ENCODE results near the gene VMA21.
A peak's percentile ranks its signal among the peaks of the same experiment; 100 is the strongest.

VMA21 gene

GRCh38 chrX:151396825-151397740, at the start of gene VMA21:
VMA21 (plus strand) TSS chrX:151397206; CDS start chrX:151397309, 103 bp downstream.
- peak within 1 kb of the TSS; percentile 94 for H3K27ac Mint-ChIP-seq
- no peaks in the 10 kb centered on the region for H3K27me3 Mint-ChIP-seq
- H3K4me3 Mint-ChIP-seq, result peak within 1 kb of the TSS; percentile 79
- H3K9me3 Mint-ChIP-seq, result no peaks in the 10 kb centered on the region
- intact Hi-C loops (cut with micrococcal nuclease), result loop anchor here (5.0 kb wide), 1 partner anchor 500 kb away; the partner anchor contains the start of gene CD99L2
- H3K36me3 Mint-ChIP-seq (ENCODE audit: low read depth), result peaks cover 6% of the 10 kb centered on the region
- H3K4me1 Mint-ChIP-seq (ENCODE audit: low read depth), result peaks cover 20% of the 10 kb centered on the region

DNA sequence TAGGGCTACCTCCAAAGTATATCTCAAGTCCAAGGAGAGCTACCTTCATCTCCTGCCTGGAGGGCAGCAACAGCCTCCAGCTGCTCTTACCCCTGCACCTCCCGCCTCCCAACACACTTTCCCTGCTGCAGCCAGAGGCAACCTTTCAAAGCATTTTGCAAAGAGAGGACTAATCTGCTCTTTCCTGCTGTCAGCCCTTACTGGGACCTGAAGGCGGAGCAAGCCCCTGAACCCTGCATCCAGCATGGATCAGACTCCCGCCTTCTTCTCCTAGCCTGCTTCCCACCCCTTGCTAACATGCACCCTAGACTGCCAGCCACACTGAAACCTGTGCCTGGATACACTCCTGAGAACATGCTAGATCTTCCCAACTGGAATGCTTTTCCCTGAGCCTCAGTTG, 37.7 kb upstream of the VMA21 start:
- Mint-ChIP-seq H3K27ac (no peak overlapping the region), H3K4me1 (ENCODE audit: low read depth) (no peaks in the 10 kb centered on the region), H3K4me3 (no peak overlapping the region), H3K27me3 (peaks cover 21% of the 10 kb centered on the region), H3K9me3 (no peaks in the 10 kb centered on the region), H3K36me3 (ENCODE audit: low read depth) (no peaks in the 10 kb centered on the region)
- intact Hi-C loops (cut with micrococcal nuclease), result no loop called here

- H3K36me3 Mint-ChIP-seq (ENCODE audit: low read depth), result no peaks in the 10 kb centered on the region
- no peaks in the 10 kb centered on the region for H3K4me1 Mint-ChIP-seq (ENCODE audit: low read depth)
- H3K9me3 Mint-ChIP-seq, result no peaks in the 10 kb centered on the region
- intact Hi-C loops (cut with micrococcal nuclease), result no loop called here
- peaks cover 19% of the 10 kb centered on the region for H3K27me3 Mint-ChIP-seq
- no peak overlapping the region for H3K27ac Mint-ChIP-seq
- H3K4me3 Mint-ChIP-seq, result peak overlapping the region; percentile 30
Measured at GRCh38 chrX:151359931-151360871, 36.8 kb upstream of the VMA21 start.

DNA sequence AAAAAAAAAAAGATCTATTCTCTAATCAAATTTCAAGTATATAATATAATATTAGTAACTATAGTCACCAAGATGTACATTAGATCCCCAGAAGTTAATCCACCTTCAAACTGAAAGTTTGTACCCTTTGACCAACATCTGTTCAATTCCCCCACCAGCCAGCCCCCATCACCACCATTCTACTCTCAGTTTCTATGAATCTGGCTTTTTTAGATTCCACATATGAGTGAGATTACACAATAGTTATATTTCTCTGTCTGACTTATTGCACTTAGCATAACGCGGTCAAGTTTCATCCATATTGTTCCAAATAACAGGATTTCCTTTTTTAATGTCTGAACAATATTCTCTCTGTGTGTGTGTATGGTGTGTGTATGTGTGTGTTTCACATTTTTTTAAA, 33.7 kb upstream of the VMA21 start:
- H3K27ac Mint-ChIP-seq, result no peak overlapping the region
- H3K36me3 Mint-ChIP-seq (ENCODE audit: low read depth), result no peaks in the 10 kb centered on the region
- H3K9me3 Mint-ChIP-seq, result no peaks in the 10 kb centered on the region
- no peak overlapping the region for H3K4me3 Mint-ChIP-seq
- H3K4me1 Mint-ChIP-seq (ENCODE audit: low read depth), result no peaks in the 10 kb centered on the region
- intact Hi-C loops (cut with micrococcal nuclease), result no loop called here
- H3K27me3 Mint-ChIP-seq, result peaks cover 18% of the 10 kb centered on the region

GRCh38 chrX:151365579-151365978, 31.4 kb upstream of the VMA21 start:
- Mint-ChIP-seq H3K4me1 (ENCODE audit: low read depth) (no peaks in the 10 kb centered on the region), H3K27ac (no peak overlapping the region), H3K4me3 (no peak overlapping the region), H3K27me3 (peaks cover 11% of the 10 kb centered on the region), H3K9me3 (no peaks in the 10 kb centered on the region), H3K36me3 (ENCODE audit: low read depth) (no peaks in the 10 kb centered on the region)
- intact Hi-C loops (cut with micrococcal nuclease), result no loop called here

DNA sequence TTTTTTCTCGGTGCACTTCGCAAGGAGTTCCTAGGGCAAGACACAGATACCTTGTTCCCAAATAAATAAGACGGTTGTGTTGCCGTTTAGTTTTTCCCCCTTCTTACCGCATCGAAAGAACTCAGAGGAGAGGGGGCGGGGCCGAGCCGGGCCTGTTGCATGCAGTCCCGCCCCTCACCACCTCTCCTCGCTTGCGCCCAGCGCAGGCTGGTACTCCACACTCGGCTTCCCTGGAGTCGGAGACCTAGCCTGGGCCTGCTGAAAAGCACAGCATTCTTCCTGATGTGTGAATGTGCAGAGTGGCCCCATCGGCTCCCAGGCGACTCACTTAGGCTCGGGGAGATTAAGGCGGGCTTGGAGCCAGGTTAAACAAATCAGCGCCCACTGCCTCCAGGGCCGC, 26.1 kb upstream of the VMA21 start:
- Mint-ChIP-seq H3K36me3 (ENCODE audit: low read depth) (no peaks in the 10 kb centered on the region), H3K4me3 (no peak overlapping the region), H3K27ac (no peak overlapping the region), H3K27me3 (peaks cover 14% of the 10 kb centered on the region), H3K9me3 (no peaks in the 10 kb centered on the region), H3K4me1 (ENCODE audit: low read depth) (peaks cover 6% of the 10 kb centered on the region)
- intact Hi-C loops (cut with micrococcal nuclease), result no loop called here

DNA sequence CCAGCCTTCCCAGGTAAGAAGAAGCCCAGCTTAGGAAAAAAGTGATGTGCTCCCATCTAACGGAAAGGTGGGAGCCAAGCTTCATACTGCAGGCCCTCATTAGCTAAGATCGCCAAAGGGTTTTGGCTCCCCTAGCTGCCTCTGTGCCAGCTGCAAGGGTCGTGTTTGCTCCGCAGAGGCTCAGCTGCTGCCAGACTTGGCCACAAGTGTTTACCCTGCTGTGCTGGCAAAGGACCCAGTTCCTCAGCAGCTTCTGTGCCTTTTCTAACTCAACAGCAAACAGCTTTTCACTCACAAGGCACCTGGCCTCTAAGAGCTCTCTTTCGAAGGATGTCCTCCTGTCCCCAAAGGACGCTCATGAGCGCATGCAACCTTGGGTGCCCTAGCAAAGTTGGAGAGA, 12.2 kb upstream of the VMA21 start:
- H3K4me1 Mint-ChIP-seq (ENCODE audit: low read depth), result no peaks in the 10 kb centered on the region

GRCh38 chrX:151386838-151387459, 10.1 kb upstream of the VMA21 start:
- H3K4me3 Mint-ChIP-seq, result no peak overlapping the region
- H3K27ac Mint-ChIP-seq, result no peak overlapping the region
- H3K4me1 Mint-ChIP-seq (ENCODE audit: low read depth), result no peaks in the 10 kb centered on the region
- H3K36me3 Mint-ChIP-seq (ENCODE audit: low read depth), result no peaks in the 10 kb centered on the region
- intact Hi-C loops (cut with micrococcal nuclease), result no loop called here
- H3K27me3 Mint-ChIP-seq, result no peaks in the 10 kb centered on the region
- H3K9me3 Mint-ChIP-seq, result no peaks in the 10 kb centered on the region

More for the DNA sequence above, 12.2 kb upstream of the VMA21 start:
- no peak overlapping the region for H3K4me3 Mint-ChIP-seq
- no peak overlapping the region for H3K27ac Mint-ChIP-seq
- H3K27me3 Mint-ChIP-seq, result no peaks in the 10 kb centered on the region
- intact Hi-C loops (cut with micrococcal nuclease), result no loop called here
- H3K36me3 Mint-ChIP-seq (ENCODE audit: low read depth), result no peaks in the 10 kb centered on the region
- H3K9me3 Mint-ChIP-seq, result no peaks in the 10 kb centered on the region

GRCh38 chrX:151391722-151392121, 5.3 kb upstream of the VMA21 start:
- Mint-ChIP-seq H3K36me3 (ENCODE audit: low read depth) (no peaks in the 10 kb centered on the region), H3K9me3 (no peaks in the 10 kb centered on the region), H3K27me3 (no peaks in the 10 kb centered on the region), H3K4me3 (no peak overlapping the region), H3K27ac (no peak overlapping the region), H3K4me1 (ENCODE audit: low read depth) (no peaks in the 10 kb centered on the region)
- intact Hi-C loops (cut with micrococcal nuclease), result no loop called here

DNA sequence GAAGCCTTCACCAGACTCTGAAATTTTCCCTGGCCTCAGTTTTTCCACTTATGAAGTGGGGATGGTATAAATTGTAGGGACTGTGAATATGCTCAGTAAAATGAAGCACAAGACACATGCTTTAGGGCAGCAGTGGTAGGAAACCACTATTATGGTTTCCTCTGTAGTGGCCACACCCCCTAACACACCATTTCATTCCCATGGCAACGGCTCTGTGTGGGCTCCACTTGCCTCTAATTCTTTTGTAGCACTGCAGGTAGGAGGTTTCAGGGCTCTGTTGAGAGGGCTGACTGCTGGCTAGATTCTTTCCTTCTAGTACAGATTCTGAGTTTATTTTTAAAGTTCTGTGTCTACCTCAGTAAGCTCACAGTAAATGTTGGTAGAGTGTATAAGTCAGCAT, 3.5 kb upstream of the VMA21 start:
- intact Hi-C loops (cut with micrococcal nuclease), result no loop called here
- peaks cover 5% of the 10 kb centered on the region for H3K4me1 Mint-ChIP-seq (ENCODE audit: low read depth)
- H3K27ac Mint-ChIP-seq, result no peak overlapping the region
- no peak overlapping the region for H3K4me3 Mint-ChIP-seq
- no peaks in the 10 kb centered on the region for H3K27me3 Mint-ChIP-seq
- no peaks in the 10 kb centered on the region for H3K9me3 Mint-ChIP-seq
- peaks cover 6% of the 10 kb centered on the region for H3K36me3 Mint-ChIP-seq (ENCODE audit: low read depth)

DNA sequence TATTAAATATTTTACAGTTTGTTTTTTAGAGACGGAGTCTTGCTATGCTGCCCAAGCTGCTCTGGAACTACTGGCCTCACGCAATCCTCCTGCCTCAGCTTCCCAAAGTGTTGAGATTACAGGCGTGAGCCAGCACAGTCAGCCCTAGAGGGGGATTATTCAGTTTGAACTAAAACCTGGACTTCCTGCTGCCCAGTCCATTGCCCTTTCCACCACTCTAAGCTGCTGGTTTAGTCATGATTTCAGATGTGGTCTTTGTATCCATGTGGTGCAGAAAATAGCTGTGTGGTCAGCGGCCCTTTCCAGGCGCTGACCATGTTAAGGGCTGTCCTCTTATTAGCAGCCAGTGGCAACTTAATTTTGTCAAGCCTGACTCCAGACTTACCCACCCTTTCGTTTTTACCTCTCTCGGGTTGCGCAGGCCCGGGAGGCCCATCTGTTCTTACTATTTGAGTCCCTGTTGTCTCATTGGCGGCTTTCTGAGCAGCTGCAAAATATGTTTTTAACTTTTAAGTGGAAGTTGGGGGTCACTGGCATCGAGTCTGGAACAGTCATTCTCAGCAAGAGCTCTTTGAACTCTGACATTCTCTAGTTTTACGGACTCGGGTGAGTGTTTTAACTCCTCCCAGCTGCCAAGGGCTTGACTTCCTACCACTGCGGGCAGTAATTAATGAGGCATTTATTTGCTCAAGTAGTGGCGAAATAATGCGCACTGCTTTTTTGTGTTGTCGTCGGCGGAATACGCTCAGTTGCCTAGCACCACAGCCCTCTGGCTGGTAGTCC, 773 bp upstream of the VMA21 start:
- intact Hi-C loops (cut with micrococcal nuclease), result loop anchor here (5.0 kb wide), 1 partner anchor 499 kb away; the partner anchor contains the start of gene CD99L2
- peaks cover 20% of the 10 kb centered on the region for H3K4me1 Mint-ChIP-seq (ENCODE audit: low read depth)
- H3K4me3 Mint-ChIP-seq, result peak overlapping the region; percentile 79
- H3K9me3 Mint-ChIP-seq, result no peaks in the 10 kb centered on the region
- H3K36me3 Mint-ChIP-seq (ENCODE audit: low read depth), result peaks cover 6% of the 10 kb centered on the region
- H3K27me3 Mint-ChIP-seq, result no peaks in the 10 kb centered on the region
- H3K27ac Mint-ChIP-seq, result peak overlapping the region; percentile 94

- H3K4me1 Mint-ChIP-seq (ENCODE audit: low read depth), result peaks cover 20% of the 10 kb centered on the region
Measured at GRCh38 chrX:151397741-151398070, 700 bp downstream of the VMA21 start.

GRCh38 chrX:151398346-151398745, 1.3 kb downstream of the VMA21 start:
- peaks cover 20% of the 10 kb centered on the region for H3K4me1 Mint-ChIP-seq (ENCODE audit: low read depth)
- peak overlapping the region; percentile 94 for H3K27ac Mint-ChIP-seq
- H3K36me3 Mint-ChIP-seq (ENCODE audit: low read depth), result peaks cover 17% of the 10 kb centered on the region
- H3K9me3 Mint-ChIP-seq, result no peaks in the 10 kb centered on the region
- no peaks in the 10 kb centered on the region for H3K27me3 Mint-ChIP-seq
- H3K4me3 Mint-ChIP-seq, result peak overlapping the region; percentile 79
- intact Hi-C loops (cut with micrococcal nuclease), result loop anchor here (5.0 kb wide), 1 partner anchor 501 kb away; the partner anchor contains the start of gene CD99L2

More at GRCh38 chrX:151397741-151398070, 700 bp downstream of the VMA21 start:
- no peaks in the 10 kb centered on the region for H3K9me3 Mint-ChIP-seq
- peak overlapping the region; percentile 94 for H3K27ac Mint-ChIP-seq
- intact Hi-C loops (cut with micrococcal nuclease), result loop anchor here (5.0 kb wide), 1 partner anchor 500 kb away; the partner anchor contains the start of gene CD99L2
- H3K36me3 Mint-ChIP-seq (ENCODE audit: low read depth), result peaks cover 10% of the 10 kb centered on the region
- peak overlapping the region; percentile 79 for H3K4me3 Mint-ChIP-seq
- no peaks in the 10 kb centered on the region for H3K27me3 Mint-ChIP-seq

All from dendritic cell treated with granulocyte-macrophage colony-stimulating factor and Interleukin-4, amounts not matched to agents 40 ng/mL and 50 ng/mL, for 4 days (primary cell).